Hematopoietic multipotent progenitor cell treated with erythropoietin and hydrocortisone succinate and interleukin-3 and kit ligand, for 6 days (in vitro differentiated cells): ENCODE measurements around the gene ITPRID2.

Source experiments
- DNase-seq: peaks from one replicate; pipeline ENCODE4 v3.0.0-alpha.2; 2015

Gene ITPRID2

DNA sequence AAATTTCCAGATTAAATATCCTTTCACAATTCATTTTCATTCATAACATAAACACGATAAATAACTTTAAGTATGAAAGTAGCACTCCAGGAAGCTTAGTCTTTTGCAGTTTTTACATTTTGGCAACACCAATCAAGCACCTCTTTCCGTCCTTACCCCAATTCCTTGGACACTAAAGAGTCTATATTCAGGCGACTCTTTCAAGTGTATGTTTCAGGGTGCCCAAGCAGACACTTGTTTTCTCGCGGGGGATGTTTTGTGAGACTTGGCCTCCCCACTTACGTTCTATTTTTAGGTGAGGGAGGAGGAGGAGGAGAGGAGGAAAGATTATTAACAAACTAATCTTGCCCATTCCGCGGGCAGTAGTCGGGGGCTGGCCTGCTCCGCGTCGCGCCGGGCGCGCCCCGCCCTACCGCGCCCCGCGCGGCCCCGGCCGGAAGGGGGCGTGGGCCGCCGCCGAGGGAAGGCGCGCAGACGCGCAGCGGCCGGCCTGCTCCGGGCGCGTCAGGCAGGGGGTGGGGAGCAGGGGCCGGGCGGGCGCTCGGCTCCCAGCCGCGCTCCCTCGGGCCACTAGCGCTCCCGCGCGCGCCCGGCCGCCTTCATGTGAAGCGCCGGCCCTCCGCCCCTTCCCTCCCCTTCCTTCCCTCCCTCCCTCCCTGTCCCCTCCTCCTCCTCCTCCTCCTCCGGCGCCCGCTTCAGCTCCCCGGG, at the start of gene ITPRID2:
Gene ITPRID2 (plus strand): TSS at position 473 of the 708 bp plus-strand sequence. CDS start 337 bp downstream, outside the sequence.
- DNase-seq = peak; percentile 93

DNA sequence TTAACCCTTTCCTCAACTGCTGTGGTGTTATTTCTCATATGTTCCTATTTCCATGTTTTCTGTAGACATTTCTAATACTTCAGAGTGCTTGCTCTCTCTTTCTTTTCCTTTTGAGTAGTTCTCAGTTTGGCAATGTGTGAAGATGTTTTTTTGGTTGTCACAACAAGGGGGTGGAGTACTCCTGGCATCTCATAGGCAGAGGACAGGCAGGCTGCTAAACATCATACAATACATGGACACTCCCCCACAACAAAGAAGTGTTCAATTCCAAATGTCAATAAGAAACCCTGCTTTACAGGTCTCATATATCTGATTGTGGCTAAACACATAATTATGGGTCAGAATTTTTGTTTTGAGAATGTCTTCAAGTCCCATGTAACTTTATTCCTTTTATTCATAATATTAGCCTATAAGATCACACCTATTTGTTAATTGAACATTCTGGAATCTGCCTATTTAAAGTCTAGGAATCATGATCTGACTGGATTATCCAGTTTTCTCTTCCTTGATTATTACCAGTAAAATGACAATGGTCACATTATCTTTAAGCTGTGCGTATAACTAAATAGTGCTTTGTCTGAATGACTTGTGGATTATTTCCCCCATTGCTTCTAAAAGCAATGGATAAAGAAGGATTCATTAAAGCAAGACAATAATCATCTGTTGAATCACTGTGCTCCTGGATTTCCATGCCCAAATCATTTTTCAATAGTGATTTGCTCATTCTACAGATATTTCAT, 46.8 kb upstream of the ITPRID2 start:
- DNase-seq = no peak

DNA sequence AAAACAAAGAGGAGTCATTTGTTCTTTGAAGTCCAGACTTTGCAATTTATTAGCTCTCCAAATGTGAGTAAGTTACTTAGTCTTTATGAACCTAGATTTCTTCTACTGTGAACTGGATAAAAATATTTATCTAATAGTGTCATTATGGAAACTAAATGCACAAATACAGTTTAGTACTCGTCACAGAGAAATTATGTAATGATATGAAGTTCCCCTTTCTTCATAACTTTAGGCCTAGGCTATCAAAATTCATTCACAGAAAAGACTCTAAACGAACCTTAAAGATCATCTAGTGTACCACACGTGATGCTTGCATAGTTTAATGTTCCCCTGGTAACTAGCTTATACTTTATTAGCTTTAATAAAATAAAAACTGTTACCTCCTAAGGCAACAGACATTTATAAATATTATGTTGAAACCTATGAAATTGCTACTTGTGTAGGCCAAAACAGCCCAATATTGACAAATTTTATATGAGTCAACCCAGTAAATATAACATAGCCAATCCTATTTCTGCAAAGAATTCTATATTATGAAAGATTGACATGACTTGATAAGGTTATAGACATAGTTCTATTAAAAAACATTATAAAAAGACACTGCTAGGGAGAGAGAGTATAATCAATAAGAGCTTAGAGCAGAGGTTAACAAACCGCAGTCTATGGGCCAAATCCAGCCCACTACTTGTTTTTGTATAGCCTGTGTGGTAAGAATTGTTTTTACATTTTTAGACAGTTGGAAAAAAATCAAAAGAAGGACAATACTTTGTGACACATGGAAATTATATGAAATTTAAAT, 44.9 kb upstream of the ITPRID2 start:
- DNase-seq = peak; percentile 45

DNA sequence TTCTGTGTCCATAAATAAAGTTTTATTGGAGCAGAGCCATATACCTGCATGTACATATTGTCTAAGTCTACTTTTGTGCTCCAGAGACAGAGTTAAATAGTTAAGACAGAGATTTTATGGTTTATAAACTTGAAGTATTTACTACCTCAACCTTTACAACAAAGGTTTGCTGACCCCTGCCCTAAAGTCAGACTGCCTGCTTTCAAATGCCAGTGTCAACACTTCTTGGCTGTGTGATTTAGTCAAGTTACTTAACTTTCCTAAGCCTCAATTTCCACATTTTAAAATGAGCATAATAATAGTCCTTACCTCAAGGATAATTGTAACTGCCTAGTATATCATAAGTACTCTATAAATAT, 44.4 kb upstream of the ITPRID2 start:
- DNase-seq = no peak

DNA sequence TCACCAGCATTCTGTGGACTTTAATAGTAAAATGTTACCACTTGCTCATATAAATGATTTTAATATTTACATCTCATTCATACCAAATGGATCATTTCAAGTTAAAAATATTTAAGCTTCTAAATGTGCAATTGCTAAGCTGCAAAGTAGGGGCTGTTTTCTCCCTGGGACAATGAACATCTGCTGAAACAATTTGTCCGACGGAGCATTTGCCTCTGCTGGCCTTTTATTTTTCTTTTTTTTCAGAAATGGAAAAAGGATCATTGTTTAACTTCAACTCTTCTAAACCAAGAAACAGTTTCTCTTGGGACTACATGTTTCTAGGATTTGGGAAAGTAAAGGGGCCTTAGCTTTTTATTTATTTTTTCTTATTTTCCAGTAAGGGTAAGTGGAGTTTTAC, 43.8 kb upstream of the ITPRID2 start:
- no peak for DNase-seq

DNA sequence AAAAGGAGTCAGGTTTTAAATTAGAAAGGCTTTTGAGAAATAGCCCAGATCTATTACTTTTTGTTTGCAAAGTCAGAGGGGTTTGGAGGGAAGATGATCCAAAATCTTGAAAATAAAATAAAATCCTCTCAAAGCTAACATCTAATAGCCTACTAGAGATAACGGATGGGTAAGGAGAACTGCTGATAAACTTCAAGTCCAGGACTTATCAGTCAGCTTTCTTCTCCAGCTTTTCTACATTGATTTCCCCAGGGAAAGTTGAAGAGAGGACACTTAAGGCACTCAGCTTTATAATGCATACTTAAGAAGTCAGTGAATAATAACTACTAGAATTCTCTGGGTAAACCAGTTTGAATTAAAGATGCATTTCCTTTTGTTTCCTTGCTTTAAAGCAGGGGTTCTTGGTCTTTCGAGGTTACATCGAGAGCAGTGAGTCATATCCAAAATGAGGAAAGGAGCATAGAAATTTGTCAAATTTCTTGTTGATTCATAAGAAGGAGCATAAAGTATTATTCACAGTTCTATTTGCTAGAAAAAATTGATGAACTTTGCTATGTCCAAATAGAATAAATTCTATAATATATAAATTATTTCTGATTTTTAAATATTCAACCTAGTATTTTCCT, 43.2 kb upstream of the ITPRID2 start:
- DNase-seq = no peak

DNA sequence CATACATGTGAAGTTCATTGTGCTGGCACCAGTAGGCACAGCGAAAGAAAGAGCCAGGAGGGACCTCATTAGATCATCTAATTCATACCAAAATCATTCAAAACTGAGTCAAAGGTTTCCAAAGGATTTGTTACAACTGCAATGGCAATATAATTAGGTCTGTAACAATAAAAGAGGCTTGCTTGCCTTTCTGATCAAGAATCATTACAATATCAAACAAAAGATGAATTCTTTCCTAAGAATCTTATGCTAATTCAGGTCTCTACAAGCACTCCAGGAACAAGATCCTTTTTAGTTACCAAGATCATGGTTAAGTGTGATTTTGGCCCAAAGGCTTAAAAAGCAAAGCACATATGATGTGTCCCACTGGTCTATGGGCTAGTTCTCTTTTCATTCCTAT, 41.9 kb upstream of the ITPRID2 start:
- no peak for DNase-seq

DNA sequence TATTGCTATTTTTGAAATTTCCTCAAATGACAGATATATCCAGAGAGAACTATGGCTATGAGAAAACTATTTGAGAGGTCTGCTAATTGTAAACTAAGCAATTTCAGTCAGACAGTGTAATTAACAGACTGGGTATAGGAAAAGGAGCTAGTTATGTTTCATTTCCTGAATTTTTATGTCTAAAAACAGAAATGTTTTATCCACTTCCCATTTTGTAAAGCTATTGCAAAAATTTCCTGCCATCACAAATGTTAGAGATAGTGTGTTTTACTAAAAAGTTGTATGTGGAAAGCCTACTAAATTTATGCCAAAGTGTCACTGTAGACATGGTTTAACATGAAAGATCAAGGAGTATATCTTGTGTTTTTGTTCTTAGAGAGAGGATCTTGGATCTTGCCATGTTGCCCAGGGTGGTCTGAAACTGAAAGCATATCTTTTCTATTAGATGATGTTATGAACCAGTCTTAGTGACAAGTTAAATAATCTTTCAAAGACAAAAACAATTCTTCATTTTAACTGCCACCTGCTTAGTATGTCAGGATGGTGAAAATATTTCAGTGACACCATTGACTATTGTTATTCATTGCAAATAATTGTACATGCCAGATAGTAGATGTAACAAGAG, 40.5 kb upstream of the ITPRID2 start:
- peak; percentile 14 for DNase-seq

DNA sequence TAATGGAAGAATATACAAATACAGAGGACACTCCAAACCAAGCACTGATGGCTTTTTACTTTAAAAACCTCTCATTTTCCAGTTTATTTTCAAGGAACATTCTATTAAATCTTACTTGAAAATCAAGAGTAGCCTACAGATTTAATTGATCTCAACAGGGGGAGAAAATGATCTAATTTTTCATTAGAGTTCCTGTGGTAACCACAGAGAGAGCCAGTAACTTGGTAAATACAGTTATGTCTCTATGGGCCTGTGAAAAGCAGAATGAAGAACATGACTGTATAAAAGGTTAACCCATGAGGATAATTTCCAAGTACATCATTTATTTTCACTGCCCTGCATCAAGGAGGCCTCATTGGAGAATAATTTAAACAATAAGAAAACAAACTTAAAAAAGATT, 39.8 kb upstream of the ITPRID2 start:
- no peak for DNase-seq

DNA sequence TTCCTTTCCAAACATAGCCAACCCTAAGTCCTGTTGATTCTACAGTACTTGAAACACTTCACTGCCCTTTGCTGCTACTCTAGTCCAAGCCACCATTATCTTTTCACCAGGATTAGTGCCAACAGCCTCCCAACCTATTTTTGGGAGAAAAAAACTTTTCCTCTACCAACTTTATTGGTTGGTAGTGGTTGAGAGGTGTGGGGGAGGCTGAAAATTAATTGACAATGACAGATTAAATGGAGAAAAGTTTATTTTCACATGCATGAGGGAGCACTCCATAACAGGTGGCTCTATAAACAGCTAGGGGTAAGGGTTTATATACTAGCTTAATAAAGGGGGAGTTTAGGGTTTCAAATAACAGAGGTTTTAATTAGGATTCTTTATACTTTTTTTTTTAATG, 37.8 kb upstream of the ITPRID2 start:
- DNase-seq = no peak

DNA sequence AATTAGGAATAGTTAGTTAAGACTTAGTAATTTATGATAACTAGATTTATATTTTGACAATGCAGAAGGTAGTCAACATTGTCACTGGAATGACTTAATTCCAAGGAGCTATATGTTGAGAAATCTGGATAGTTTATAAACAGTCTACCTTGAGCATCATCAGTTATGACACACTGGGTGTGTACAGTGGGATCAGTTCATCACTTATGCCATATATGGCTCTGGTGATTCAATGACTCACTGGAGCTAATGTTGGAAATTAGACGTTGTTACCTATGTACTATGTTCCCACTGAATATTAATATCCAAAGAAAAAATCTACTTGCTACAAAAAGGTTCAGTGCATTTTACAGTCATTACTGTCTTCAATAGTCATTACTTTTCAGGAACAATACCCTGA, 34.0 kb upstream of the ITPRID2 start:
- DNase-seq = no peak

DNA sequence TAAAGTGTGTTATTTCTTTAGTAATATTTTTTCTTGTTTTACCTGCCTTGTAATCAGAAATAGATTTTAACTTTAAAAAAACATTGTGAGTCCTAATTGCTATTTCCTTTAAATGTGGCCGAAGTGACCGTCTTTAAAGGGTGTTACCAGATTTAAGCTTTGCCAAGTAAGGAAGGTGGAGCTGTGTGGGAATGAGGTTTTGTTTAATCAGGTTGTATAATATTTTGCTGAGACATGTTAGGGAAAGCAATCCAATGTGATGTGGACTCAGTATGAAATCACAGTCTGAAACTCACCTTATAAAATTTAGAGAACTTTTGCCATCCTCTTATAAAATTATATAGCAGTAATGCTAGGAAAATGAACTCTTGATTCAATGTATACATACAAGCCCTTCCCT, 32.9 kb upstream of the ITPRID2 start:
- DNase-seq = no peak

DNA sequence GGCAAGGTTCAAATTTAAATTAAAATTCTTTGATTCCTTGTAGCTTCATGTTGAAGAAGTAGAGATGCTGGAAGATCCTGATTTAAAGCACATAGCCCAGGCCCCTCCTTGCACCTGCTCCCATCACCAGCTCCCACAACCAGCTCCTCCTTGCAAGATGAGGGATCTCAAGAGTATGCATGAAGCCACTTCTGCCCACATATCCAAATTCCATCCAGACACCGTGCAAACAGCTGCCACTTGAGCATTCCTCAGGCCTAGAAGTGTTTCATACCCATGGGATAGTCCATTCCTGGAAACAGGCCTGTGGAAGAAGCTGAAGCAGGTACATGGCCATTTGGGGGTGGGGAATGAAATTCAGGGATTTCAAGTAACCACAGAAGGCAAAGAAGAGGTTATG, 32.4 kb upstream of the ITPRID2 start:
- DNase-seq = no peak

DNA sequence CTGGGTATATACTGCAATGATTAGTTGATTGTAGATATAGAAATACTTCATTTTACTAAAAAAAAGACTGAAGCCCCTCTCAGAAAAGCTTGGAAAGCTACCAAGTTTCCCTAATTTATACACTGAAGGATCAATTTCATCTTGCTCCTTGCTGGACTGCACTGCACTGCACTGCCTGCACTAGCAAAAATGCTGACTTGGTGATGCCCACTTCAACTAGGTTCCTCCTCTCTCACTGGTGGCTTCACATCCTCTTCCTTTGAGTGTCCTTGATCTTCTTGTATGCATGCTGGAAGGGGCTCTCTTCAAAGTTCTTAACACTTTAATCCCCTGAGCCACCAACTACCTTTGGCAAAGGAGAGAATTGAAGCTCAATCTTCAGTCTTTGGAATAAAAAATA, 31.7 kb upstream of the ITPRID2 start:
- no peak for DNase-seq

DNA sequence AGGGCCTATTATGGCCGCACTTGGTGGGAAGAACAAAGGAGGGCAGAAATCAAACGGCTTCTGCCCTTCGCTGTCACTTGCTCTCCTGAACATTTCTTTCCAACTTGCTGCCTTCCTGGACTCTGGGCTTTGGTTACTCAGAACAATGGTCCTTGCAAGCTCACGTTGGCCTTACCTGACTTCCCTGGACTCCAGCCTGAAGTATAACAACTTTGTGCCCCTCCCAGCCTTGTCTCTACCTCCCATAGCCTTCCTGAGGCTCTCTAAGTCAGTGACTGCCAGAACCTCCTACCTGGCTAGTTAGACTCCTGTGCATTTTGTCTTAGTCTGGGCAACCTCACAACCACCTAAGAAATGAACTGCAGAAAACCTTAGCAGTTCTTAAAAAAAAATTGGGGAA, 30.2 kb upstream of the ITPRID2 start:
- no peak for DNase-seq

DNA sequence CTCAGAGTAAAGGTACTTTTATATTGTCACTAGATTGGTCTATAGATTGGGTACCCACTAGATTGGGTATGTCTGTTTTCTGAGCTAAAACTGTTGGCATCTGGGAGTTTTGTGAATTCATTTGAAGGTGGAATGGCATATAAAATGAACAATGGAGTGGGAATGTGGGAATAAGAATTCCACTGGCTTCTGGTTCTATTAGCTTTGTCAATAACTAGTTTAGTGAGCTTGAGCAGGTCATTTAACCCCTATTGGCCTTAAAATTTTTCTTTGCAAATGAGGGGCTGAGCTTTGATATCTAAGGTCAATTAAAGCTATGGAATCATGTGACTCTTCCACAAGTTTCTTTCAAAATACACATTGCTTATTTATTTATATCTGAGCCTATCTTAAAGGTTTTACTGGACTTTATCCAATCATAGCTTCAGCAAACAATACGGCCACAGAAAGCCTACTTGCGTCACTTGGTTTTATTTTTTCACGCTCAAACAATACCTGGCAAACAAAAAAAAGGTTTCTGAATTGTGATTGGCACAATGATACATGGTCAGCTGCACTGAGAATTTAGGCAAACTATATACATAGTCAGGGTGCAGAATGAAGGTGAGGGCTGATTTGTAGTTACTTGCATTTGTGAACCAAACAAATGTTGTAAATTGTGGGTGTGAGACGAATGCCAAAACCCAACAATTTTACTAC, 28.8 kb upstream of the ITPRID2 start:
- no peak for DNase-seq

DNA sequence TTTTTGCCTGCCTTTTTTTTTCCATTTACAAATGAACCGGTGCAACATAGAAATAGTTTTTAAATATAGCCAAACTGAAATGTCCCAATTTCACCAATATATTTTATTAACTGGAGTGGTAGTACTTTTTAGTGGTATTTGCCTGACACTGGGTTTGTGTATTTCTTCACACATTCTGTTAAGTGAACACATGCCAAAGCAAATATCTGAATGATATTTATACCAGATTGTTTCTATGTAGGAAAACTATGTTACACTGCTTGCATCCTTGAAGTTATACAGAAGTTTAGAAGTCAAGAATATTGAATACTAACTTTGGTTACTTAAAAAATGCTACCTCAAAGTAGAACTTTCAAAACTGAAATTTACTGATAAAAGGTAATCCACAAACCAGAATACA, 19.4 kb upstream of the ITPRID2 start:
- DNase-seq = no peak

DNA sequence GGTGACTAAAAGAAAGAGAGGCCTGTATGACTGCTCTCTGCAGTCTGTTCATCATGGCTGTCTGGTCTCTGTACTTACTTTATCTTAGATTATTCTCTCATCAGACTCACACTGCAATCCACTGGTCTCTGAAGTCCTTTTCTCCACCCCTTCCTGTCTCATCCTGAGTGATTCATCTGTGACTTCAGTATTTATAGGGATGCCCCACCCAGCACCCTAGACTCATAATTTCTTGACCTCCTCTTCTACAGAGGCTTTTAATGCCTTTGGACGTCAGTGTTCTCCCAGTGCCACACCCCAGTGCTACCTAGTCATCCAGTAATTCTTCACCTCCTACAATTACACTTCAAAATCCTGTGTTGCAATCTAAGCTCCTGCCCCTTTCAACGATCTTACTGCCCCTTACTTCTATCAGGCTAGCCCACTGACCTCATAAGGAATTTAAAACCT, 14.9 kb upstream of the ITPRID2 start:
- DNase-seq = no peak

DNA sequence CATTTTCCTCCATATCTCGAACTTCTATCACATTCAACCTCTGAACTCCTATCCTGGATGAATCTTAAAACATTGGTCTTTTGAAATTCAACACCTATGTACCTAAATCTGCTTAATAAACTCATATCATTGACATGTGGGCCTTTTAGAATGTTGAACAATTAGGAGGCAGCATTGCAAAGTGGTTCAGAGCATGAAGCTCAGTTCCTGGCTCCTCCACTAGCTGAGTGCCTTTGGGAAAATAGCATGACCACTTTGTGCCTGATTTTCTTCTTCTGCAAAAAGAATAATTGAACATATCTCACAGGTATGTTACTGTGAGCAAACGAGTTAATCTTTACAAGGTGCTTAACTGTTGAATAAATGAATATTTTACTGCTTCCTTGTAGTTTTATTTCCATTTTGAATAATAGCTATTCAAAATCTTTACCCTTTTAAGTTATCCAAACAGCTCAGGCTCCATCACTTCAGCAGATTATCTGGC, 14.3 kb upstream of the ITPRID2 start:
- DNase-seq = no peak

DNA sequence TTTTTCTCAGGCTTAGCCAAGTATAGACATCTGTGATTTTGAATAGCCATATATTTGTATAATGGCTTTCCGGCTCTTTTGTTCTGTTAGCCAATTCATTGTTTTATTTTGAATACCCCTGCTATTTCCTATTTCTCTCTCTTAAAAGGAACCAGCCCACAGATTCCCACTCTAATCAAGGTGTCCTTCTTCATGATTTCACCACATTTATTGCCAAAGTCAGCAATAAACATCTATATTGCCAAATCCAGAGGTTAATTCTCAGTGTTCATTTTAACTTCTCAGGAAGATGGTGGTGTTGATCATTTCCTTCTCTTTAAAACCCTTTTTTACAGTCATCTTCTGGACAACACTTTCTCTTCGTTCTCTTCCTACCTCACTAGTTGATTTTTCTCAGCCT, 13.1 kb upstream of the ITPRID2 start:
- DNase-seq = no peak

DNA sequence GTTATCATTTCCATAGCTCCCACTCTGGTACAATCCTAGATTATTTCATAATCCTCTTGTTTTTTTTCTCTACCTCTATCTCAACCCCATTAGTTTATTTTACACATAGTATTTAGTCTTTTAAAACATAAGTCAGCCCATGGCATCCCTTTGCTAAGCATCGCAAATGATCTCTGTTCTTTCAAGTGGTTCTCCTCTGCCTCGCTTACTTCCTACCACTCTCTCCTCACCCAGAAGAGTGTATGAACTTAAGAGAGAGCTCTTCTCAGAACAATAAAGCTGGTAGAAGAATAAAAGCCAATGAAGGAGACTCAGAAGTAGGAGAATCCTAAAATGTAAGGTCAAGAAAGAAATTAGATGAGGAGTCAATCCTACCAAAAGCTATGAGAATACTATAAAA, 12.2 kb upstream of the ITPRID2 start:
- DNase-seq = no peak
